NCI-H345 treated with DMSO at 0.1 percent for 48 hours (cell line): ENCODE measurements around the gene P3H3.

ENCODE experiments used
- DNase-seq: peaks from one replicate; lab custom pipeline; 2025; ENCODE audit not compliant: unreplicated experiment; lab: John Stamatoyannopoulos, UW

P3H3 gene

GRCh38 chr12:6827982-6828780 lies at the start of gene P3H3:
TSS of gene P3H3 (plus strand) at chr12:6828407. CDS start at chr12:6828441, 34 bp downstream.
- peak; percentile 13 for DNase-seq

GRCh38 chr12:6778574-6779550 lies 49.3 kb upstream of the P3H3 start:
- DNase-seq: peak; percentile 70

GRCh38 chr12:6779708-6780432 lies 48.3 kb upstream of the P3H3 start:
- no peak for DNase-seq

GRCh38 chr12:6780573-6780972 lies 47.6 kb upstream of the P3H3 start:
- DNase-seq: no peak

- DNase-seq: no peak
These were observed 46.1 kb upstream of the P3H3 start for GRCh38 chr12:6782119-6782518.

- DNase-seq: no peak
These were observed 45.2 kb upstream of the P3H3 start for GRCh38 chr12:6782850-6783566.

GRCh38 chr12:6783828-6784227 lies 44.4 kb upstream of the P3H3 start:
- no peak for DNase-seq

- DNase-seq: no peak
These were observed 43.9 kb upstream of the P3H3 start for GRCh38 chr12:6784296-6784695.

GRCh38 chr12:6784761-6785160 lies 43.4 kb upstream of the P3H3 start:
- no peak for DNase-seq

GRCh38 chr12:6786416-6787094 lies 41.7 kb upstream of the P3H3 start:
- no peak for DNase-seq

- DNase-seq: no peak
These were observed 40.9 kb upstream of the P3H3 start for GRCh38 chr12:6787309-6787708.

- no peak for DNase-seq
These were observed 39.0 kb upstream of the P3H3 start, which contains the start of gene CD4 for GRCh38 chr12:6788972-6789924. TSS of gene CD4 (plus strand) at chr12:6789528. CDS start at chr12:6800139, 10,611 bp downstream.

- DNase-seq: no peak
These were observed 37.6 kb upstream of the P3H3 start for GRCh38 chr12:6790496-6791150.

GRCh38 chr12:6791931-6792520 lies 36.2 kb upstream of the P3H3 start:
- DNase-seq: no peak

- no peak for DNase-seq
These were observed 35.5 kb upstream of the P3H3 start for GRCh38 chr12:6792522-6793201.

- DNase-seq: no peak
These were observed 33.1 kb upstream of the P3H3 start for GRCh38 chr12:6795088-6795487.

- DNase-seq: no peak
These were observed 31.6 kb upstream of the P3H3 start for GRCh38 chr12:6796576-6796975.
